ENCODE data around the gene CRIM1.

CRIM1 gene

DNA sequence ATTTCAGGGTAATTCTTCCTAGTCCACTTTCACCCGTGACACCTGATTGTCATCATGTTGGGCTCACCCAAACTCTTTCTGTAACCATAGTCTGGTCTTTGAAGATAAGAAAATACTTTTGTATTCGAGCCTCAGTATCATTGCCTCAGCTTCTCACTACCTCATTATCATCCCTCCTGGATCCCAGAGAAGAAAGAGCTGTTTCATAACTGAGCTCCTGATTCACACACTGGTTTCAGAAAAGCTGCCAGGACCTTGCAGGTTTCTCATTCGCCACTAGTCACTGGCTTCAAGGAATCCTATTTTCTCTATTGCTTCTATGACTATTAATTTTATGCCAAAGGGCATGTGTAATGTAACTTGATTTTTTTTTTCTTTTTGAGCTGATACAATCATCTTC is 2.9 kb upstream of the CRIM1 start:
- no peaks in the 10 kb centered on the region for H3K9me3 ChIP-seq (ENCODE audit: control insufficient read depth, insufficient read depth, low read length)
- H3K4me1 ChIP-seq (ENCODE audit: control insufficient read depth, insufficient read depth, low read length) = peaks cover 22% of the 10 kb centered on the region
- H3K27me3 ChIP-seq (ENCODE audit: control insufficient read depth, insufficient read depth, low read length) = peaks cover 12% of the 10 kb centered on the region
- no peak overlapping the region for H3K9ac ChIP-seq (ENCODE audit: low read depth, low read length)
- H3K4me3 ChIP-seq (ENCODE audit: low read depth, low read length) = no peak overlapping the region
- no peaks in the 10 kb centered on the region for H3K36me3 ChIP-seq (ENCODE audit: control insufficient read depth, insufficient read depth, low read length)
- H3K27ac ChIP-seq (ENCODE audit: low read depth, low read length) = no peak overlapping the region

DNA sequence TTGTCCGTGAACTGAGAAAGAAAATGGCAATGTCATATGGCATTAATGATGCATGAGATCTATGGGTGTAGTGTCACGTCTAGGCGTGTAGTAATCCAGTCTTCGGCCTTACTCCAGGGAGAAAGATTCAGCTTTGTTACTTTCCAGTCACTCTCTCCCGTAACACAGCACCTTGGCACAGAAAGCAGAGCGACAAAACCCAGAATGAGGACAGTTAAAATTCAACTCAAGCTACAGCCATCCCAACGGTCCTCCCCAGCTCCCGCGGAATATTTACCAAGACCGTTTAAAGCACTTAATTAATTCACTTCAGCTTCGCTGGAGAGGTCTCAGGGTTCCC is 797 bp upstream of the CRIM1 start:
- Histone ChIP-seq H3K36me3 (ENCODE audit: control insufficient read depth, insufficient read depth, low read length) (no peaks in the 10 kb centered on the region), H3K27ac (ENCODE audit: low read depth, low read length) (no peak overlapping the region), H3K4me3 (ENCODE audit: low read depth, low read length) (peak overlapping the region; percentile 74), H3K9me3 (ENCODE audit: control insufficient read depth, insufficient read depth, low read length) (no peaks in the 10 kb centered on the region), H3K4me1 (ENCODE audit: control insufficient read depth, insufficient read depth, low read length) (peaks cover 40% of the 10 kb centered on the region), H3K27me3 (ENCODE audit: control insufficient read depth, insufficient read depth, low read length) (peaks cover 12% of the 10 kb centered on the region), H3K9ac (ENCODE audit: low read depth, low read length) (peak overlapping the region; percentile 62)

DNA sequence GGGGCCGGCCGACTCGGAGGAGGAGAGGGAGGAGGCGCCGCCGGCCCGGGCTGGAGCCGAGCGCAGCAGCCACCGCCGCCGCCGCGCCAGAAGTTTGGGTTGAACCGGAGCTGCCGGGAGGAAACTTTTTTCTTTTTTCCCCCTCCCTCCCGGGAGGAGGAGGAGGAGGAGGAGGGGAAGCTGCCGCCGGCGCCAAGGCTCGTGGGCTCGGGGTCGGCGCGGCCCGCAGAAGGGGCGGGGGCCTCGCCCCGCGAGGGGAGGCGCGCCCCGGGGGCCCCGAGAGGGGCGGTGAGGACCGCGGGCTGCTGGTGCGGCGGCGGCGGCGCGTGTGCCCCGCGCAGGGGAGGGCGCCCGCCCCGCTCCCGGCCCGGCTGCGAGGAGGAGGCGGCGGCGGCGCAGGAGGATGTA is 316 bp downstream of the CRIM1 start:
- no peaks in the 10 kb centered on the region for H3K36me3 ChIP-seq (ENCODE audit: control insufficient read depth, insufficient read depth, low read length)
- peaks cover 12% of the 10 kb centered on the region for H3K27me3 ChIP-seq (ENCODE audit: control insufficient read depth, insufficient read depth, low read length)
- H3K27ac ChIP-seq (ENCODE audit: low read depth, low read length) = peak overlapping the region; percentile 86
- peaks cover 51% of the 10 kb centered on the region for H3K4me1 ChIP-seq (ENCODE audit: control insufficient read depth, insufficient read depth, low read length)
- no peaks in the 10 kb centered on the region for H3K9me3 ChIP-seq (ENCODE audit: control insufficient read depth, insufficient read depth, low read length)
- H3K4me3 ChIP-seq (ENCODE audit: low read depth, low read length) = peak overlapping the region; percentile 78; the same call in 1 of the 2 replicates
- peak overlapping the region; percentile 66; the same call in 1 of the 2 replicates for H3K9ac ChIP-seq (ENCODE audit: low read depth, low read length)

GRCh38 chr2:36356298-36356989 is 866 bp downstream of the CRIM1 start:
- Histone ChIP-seq H3K27me3 (ENCODE audit: control insufficient read depth, insufficient read depth, low read length) (peaks cover 12% of the 10 kb centered on the region), H3K4me1 (ENCODE audit: control insufficient read depth, insufficient read depth, low read length) (peaks cover 57% of the 10 kb centered on the region), H3K36me3 (ENCODE audit: control insufficient read depth, insufficient read depth, low read length) (no peaks in the 10 kb centered on the region), H3K9ac (ENCODE audit: low read depth, low read length) (peak overlapping the region; percentile 66), H3K9me3 (ENCODE audit: control insufficient read depth, insufficient read depth, low read length) (no peaks in the 10 kb centered on the region), H3K27ac (ENCODE audit: low read depth, low read length) (peak overlapping the region; percentile 86), H3K4me3 (ENCODE audit: low read depth, low read length) (peak overlapping the region; percentile 78)

DNA sequence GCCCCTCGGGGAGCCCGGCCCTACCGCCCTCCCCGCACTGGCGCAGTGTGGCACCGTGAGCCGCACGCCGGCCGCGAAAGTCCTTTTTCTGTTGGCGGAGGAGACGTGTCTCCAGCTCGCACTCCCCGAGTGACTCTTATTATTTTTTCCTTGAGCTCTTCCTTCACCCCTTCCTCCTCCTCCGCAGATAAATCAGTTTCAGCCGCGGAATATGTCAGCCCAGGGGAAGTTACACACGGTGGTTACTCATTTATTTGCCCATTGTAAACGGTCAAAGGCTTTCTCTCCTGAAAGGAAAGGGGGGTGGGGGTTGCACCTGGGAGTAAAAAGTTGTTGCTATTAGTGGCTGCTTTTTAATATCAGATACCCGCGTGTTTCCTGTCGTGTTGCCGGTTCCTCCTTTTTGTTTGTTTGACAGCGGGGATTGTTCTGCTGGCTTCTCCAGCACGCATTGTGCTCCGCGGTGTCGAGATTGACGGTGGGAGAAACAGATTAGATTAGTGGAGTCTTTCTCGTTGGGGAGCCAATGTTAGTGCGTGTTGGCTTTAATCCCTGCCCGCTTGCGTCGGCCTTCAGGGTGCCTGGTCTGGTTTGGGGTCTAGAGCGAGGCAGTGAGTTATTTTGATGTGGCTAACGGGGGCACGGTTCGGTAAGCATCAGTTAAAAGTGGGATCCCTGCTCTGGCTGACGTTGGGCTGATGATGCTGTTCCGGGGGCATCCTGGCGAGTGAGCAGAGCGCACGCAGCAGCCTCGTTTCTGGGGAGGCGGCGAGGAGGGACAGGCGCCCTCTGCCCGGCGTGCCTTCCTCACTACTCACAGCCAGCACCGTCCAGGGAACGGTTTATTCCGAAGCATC is 1.6 kb downstream of the CRIM1 start:
- peak overlapping the region; percentile 66; the same call in 1 of the 2 replicates for H3K9ac ChIP-seq (ENCODE audit: low read depth, low read length)
- peaks cover 59% of the 10 kb centered on the region for H3K4me1 ChIP-seq (ENCODE audit: control insufficient read depth, insufficient read depth, low read length)
- H3K27ac ChIP-seq (ENCODE audit: low read depth, low read length) = peak overlapping the region; percentile 86
- H3K9me3 ChIP-seq (ENCODE audit: control insufficient read depth, insufficient read depth, low read length) = no peaks in the 10 kb centered on the region
- H3K36me3 ChIP-seq (ENCODE audit: control insufficient read depth, insufficient read depth, low read length) = no peaks in the 10 kb centered on the region
- peak overlapping the region; percentile 78 for H3K4me3 ChIP-seq (ENCODE audit: low read depth, low read length)
- H3K27me3 ChIP-seq (ENCODE audit: control insufficient read depth, insufficient read depth, low read length) = peaks cover 12% of the 10 kb centered on the region

GRCh38 chr2:36357847-36358659 is 2.5 kb downstream of the CRIM1 start:
- Histone ChIP-seq H3K4me3 (ENCODE audit: low read depth, low read length) (peak overlapping the region; percentile 78), H3K36me3 (ENCODE audit: control insufficient read depth, insufficient read depth, low read length) (no peaks in the 10 kb centered on the region), H3K9me3 (ENCODE audit: control insufficient read depth, insufficient read depth, low read length) (no peaks in the 10 kb centered on the region), H3K27me3 (ENCODE audit: control insufficient read depth, insufficient read depth, low read length) (peaks cover 12% of the 10 kb centered on the region), H3K9ac (ENCODE audit: low read depth, low read length) (no peak overlapping the region; the same call in 1 of the 2 replicates), H3K27ac (ENCODE audit: low read depth, low read length) (peak overlapping the region; percentile 50), H3K4me1 (ENCODE audit: control insufficient read depth, insufficient read depth, low read length) (peaks cover 57% of the 10 kb centered on the region)

DNA sequence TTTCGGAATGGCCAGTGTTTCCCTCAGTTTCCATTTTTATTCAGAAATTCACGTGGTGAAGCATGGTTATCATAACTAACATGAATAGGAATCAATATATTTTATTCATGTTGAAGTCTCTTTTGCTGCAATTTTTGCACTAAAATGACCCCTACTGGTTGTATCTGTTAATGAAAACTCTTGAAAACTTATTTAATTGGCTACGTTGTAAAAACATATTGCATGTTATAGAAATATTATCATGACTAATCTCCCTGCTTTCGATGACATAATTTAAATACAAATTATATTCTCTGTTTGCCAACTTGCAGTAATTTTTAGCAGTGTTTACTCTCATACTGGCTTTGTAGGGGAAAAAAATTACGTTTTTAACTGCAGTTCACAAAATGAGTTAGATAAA is 3.5 kb downstream of the CRIM1 start:
- Histone ChIP-seq H3K4me3 (ENCODE audit: low read depth, low read length) (peak overlapping the region; percentile 78), H3K9me3 (ENCODE audit: control insufficient read depth, insufficient read depth, low read length) (no peaks in the 10 kb centered on the region), H3K27ac (ENCODE audit: low read depth, low read length) (no peak overlapping the region), H3K36me3 (ENCODE audit: control insufficient read depth, insufficient read depth, low read length) (no peaks in the 10 kb centered on the region), H3K4me1 (ENCODE audit: control insufficient read depth, insufficient read depth, low read length) (peaks cover 65% of the 10 kb centered on the region), H3K27me3 (ENCODE audit: control insufficient read depth, insufficient read depth, low read length) (peaks cover 8% of the 10 kb centered on the region), H3K9ac (ENCODE audit: low read depth, low read length) (no peak overlapping the region)

DNA sequence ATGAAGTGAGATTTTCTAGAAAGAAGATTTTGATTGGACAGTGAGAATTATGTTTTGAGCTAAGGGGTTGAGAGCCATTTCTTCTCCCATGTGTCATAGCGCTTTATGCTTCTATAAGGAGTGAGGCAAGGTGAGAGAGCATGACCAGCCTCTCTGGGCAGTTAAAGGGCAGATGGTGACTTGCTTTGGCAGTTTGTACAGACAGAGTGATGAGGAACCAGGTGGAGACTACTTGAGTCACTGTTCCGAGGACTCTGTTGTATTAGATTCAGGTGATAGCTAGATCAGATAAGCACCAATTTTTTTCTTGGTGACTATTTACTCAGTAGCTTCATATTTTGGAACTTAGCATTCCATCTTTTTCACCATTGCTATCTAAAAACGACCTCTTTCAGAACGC is 4.5 kb downstream of the CRIM1 start:
- H3K9ac ChIP-seq (ENCODE audit: low read depth, low read length) = no peak overlapping the region

GRCh38 chr2:36360834-36361233 is 5.3 kb downstream of the CRIM1 start:
- no peaks in the 10 kb centered on the region for H3K27me3 ChIP-seq (ENCODE audit: control insufficient read depth, insufficient read depth, low read length)
- H3K4me1 ChIP-seq (ENCODE audit: control insufficient read depth, insufficient read depth, low read length) = peaks cover 74% of the 10 kb centered on the region
- H3K36me3 ChIP-seq (ENCODE audit: control insufficient read depth, insufficient read depth, low read length) = no peaks in the 10 kb centered on the region
- H3K27ac ChIP-seq (ENCODE audit: low read depth, low read length) = no peak overlapping the region
- H3K9ac ChIP-seq (ENCODE audit: low read depth, low read length) = no peak overlapping the region
- no peaks in the 10 kb centered on the region for H3K9me3 ChIP-seq (ENCODE audit: control insufficient read depth, insufficient read depth, low read length)
- no peak overlapping the region for H3K4me3 ChIP-seq (ENCODE audit: low read depth, low read length)

More for the DNA sequence above, 4.5 kb downstream of the CRIM1 start:
- Histone ChIP-seq H3K9me3 (ENCODE audit: control insufficient read depth, insufficient read depth, low read length) (no peaks in the 10 kb centered on the region), H3K36me3 (ENCODE audit: control insufficient read depth, insufficient read depth, low read length) (no peaks in the 10 kb centered on the region), H3K4me3 (ENCODE audit: low read depth, low read length) (no peak overlapping the region), H3K4me1 (ENCODE audit: control insufficient read depth, insufficient read depth, low read length) (peaks cover 68% of the 10 kb centered on the region), H3K27ac (ENCODE audit: low read depth, low read length) (no peak overlapping the region), H3K27me3 (ENCODE audit: control insufficient read depth, insufficient read depth, low read length) (no peaks in the 10 kb centered on the region)

DNA sequence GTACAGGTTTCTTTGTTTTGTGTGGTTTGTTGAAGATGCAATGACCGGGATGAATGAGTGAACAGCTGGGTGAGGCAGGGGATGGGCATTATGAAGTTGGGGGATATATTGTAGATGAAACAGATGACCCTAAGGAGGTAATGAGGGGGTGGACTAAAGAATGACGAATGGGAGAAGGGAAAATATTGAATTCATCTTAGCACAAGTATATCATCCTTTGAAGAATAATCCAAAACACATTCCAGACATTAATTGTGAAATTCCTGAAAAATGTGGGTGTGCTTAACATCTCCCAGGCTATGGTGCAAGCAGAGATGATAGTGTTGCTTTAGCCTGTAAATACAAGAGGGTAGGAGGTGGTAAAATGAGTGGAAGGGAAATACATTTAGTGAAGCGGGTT is 5.8 kb downstream of the CRIM1 start:
- no peaks in the 10 kb centered on the region for H3K27me3 ChIP-seq (ENCODE audit: control insufficient read depth, insufficient read depth, low read length)
- no peak overlapping the region for H3K9ac ChIP-seq (ENCODE audit: low read depth, low read length)
- H3K4me1 ChIP-seq (ENCODE audit: control insufficient read depth, insufficient read depth, low read length) = peaks cover 79% of the 10 kb centered on the region
- H3K36me3 ChIP-seq (ENCODE audit: control insufficient read depth, insufficient read depth, low read length) = no peaks in the 10 kb centered on the region
- H3K4me3 ChIP-seq (ENCODE audit: low read depth, low read length) = no peak overlapping the region
- H3K27ac ChIP-seq (ENCODE audit: low read depth, low read length) = no peak overlapping the region
- no peaks in the 10 kb centered on the region for H3K9me3 ChIP-seq (ENCODE audit: control insufficient read depth, insufficient read depth, low read length)

All from HUES48 (cell line).